Endothelial cell of umbilical vein (primary cell): Measurements from ENCODE around the gene FAM13B.

Experiments
- EZH2 ChIP-seq: IDR thresholded peaks from 2 replicates; pipeline ENCODE4 v1.6.1; 2012; ENCODE audit warnings: borderline replicate concordance, low read depth, mild to moderate bottlenecking, moderate library complexity, low read length, inconsistent platforms; ENCODE audit not compliant: severe bottlenecking
- GATA2 ChIP-seq: IDR thresholded peaks from 2 replicates; pipeline ENCODE4 v1.7.0; 2011; ENCODE audit warnings: low read depth, mild to moderate bottlenecking, moderate library complexity, mixed read lengths, low read length; ENCODE audit not compliant: insufficient read length, insufficient read depth
- JUN ChIP-seq: IDR thresholded peaks from 2 replicates; pipeline ENCODE4 v1.6.1; 2011; ENCODE audit warnings: borderline replicate concordance, low read depth; ENCODE audit not compliant: insufficient read length, insufficient read depth
- MYC ChIP-seq: IDR thresholded peaks from one replicate; pipeline ENCODE4 v1.6.1; 2011; ENCODE audit warnings: mild to moderate bottlenecking, low read depth, low read length
- POLR2A ChIP-seq: IDR thresholded peaks from 2 replicates; pipeline ENCODE4 v1.6.1; 2012; ENCODE audit warnings: low read depth, mild to moderate bottlenecking, control low read depth, low read length
- POLR2AphosphoS5 ChIP-seq: IDR thresholded peaks from 2 replicates; pipeline ENCODE4 v1.6.1; 2012; ENCODE audit warnings: low read depth, mild to moderate bottlenecking, control low read depth, low read length, moderate library complexity; ENCODE audit not compliant: insufficient read depth
- TF ChIP-seq, protein P1 (sequence below), 2 donors: IDR thresholded peaks; 1 replicate in 1 of 2; 2 replicates in 1 of 2; pipeline ENCODE4 v1.5.1; 2011; ENCODE audit warnings: low read length in 2 of 2, mild to moderate bottlenecking in 2 of 2, moderate library complexity in 2 of 2, control low read depth in 1 of 2, inconsistent platforms in 1 of 2, low read depth in 1 of 2; ENCODE audit not compliant: insufficient read depth in 1 of 2; ENCODE audit errors: extremely low read depth in 1 of 2
- TF ChIP-seq, protein P2 (sequence below): IDR thresholded peaks from 2 replicates; pipeline ENCODE4 v1.6.1; 2011; ENCODE audit not compliant: insufficient read depth, insufficient read length

DNA sequence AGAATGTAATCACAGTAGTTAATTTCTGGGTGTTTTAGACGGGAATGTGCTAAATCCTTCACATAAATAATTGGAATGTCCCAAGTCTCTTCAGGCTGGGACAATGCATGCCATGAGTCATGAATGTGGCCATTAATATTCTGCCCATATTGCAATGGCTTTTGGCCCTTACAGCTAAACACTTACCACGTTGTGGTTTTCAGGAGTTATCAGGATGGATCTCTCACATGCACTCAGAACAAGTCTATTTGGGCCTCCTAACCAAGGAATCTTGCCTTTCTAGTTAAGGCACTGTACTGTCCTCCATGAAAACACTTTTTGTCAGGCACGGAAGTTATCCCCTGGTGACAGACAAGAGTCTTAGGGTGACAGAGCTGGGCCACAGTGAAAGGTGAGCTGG, 110.9 kb downstream of the FAM13B start:
- TF ChIP-seq, protein P1, sequence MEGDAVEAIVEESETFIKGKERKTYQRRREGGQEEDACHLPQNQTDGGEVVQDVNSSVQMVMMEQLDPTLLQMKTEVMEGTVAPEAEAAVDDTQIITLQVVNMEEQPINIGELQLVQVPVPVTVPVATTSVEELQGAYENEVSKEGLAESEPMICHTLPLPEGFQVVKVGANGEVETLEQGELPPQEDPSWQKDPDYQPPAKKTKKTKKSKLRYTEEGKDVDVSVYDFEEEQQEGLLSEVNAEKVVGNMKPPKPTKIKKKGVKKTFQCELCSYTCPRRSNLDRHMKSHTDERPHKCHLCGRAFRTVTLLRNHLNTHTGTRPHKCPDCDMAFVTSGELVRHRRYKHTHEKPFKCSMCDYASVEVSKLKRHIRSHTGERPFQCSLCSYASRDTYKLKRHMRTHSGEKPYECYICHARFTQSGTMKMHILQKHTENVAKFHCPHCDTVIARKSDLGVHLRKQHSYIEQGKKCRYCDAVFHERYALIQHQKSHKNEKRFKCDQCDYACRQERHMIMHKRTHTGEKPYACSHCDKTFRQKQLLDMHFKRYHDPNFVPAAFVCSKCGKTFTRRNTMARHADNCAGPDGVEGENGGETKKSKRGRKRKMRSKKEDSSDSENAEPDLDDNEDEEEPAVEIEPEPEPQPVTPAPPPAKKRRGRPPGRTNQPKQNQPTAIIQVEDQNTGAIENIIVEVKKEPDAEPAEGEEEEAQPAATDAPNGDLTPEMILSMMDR (IDR thresholded peaks at IDR 0.05; ENCODE audit: extremely low read depth in 1 of 2, insufficient read depth in 1 of 2, low read depth in 1 of 2, low read length in 2 of 2) = no peak
- no peak for TF ChIP-seq POLR2AphosphoS5
- no peak for TF ChIP-seq POLR2A
- no peak for TF ChIP-seq MYC
- TF ChIP-seq EZH2 = no peak
- TF ChIP-seq, protein P2, sequence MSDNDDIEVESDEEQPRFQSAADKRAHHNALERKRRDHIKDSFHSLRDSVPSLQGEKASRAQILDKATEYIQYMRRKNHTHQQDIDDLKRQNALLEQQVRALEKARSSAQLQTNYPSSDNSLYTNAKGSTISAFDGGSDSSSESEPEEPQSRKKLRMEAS = no peak
- TF ChIP-seq GATA2 = no peak
- no peak for TF ChIP-seq JUN
